Liver (tissue), 9 donors: ENCODE data around the gene CCDC134. TPM values are rescaled to one million over a fixed set of nuclear protein-coding genes. Genes with fewer than 3 reads are reported as not detected.

ENCODE experiments used
- DNase-seq: peaks from one replicate; pipeline ENCODE4 v3.0.0-alpha.2; 2017; ENCODE audit warnings: low spot score
- H3K27ac ChIP-seq, 2 donors: one replicate each; pipeline ENCODE4 v1.7.0; 2013; ENCODE audit warnings: inconsistent platforms in 2 of 2, low read length in 2 of 2, control low read depth in 1 of 2, low read depth in 1 of 2, mild to moderate bottlenecking in 1 of 2
- H3K27me3 ChIP-seq, 4 donors: one replicate each; pipeline versions ENCODE4 v1.6.1 to v1.7.0; 2013; ENCODE audit warnings: low read length in 3 of 4, inconsistent platforms in 1 of 4, mild to moderate bottlenecking in 1 of 4, moderate library complexity in 1 of 4; ENCODE audit not compliant: control insufficient read depth in 4 of 4, insufficient read depth in 4 of 4
- H3K36me3 ChIP-seq, 4 donors: one replicate each; pipeline versions ENCODE4 v1.6.1 to v1.7.0; 2013; ENCODE audit warnings: low read length in 3 of 4, mild to moderate bottlenecking in 3 of 4, low read depth in 1 of 4, moderate library complexity in 1 of 4; ENCODE audit not compliant: control insufficient read depth in 4 of 4, insufficient read depth in 3 of 4
- H3K4me1 ChIP-seq, 4 donors: one replicate each; pipeline versions ENCODE4 v1.6.1 to v1.7.0; 2013; ENCODE audit warnings: low read length in 3 of 4, mild to moderate bottlenecking in 3 of 4, moderate library complexity in 1 of 4; ENCODE audit not compliant: control insufficient read depth in 4 of 4, insufficient read depth in 4 of 4
- H3K4me3 ChIP-seq, 3 donors: one replicate each; pipeline versions ENCODE4 v1.6.1 to v1.7.0; 2013; ENCODE audit warnings: low read length in 3 of 3, control low read depth in 1 of 3, low read depth in 1 of 3, mild to moderate bottlenecking in 1 of 3
- H3K9ac ChIP-seq, 2 donors: one replicate each; pipeline ENCODE4 v1.7.0; 2013; ENCODE audit warnings: low read length in 2 of 2, mild to moderate bottlenecking in 2 of 2, moderate library complexity in 2 of 2, control low read depth in 1 of 2, low read depth in 1 of 2
- H3K9me3 ChIP-seq, 4 donors: one replicate each; pipeline versions ENCODE4 v1.6.1 to v1.7.0; 2013; ENCODE audit warnings: low read length in 3 of 4; ENCODE audit not compliant: control insufficient read depth in 4 of 4
- ATF3 ChIP-seq: IDR thresholded peaks from 2 replicates; pipeline ENCODE4 v1.6.1; 2016; ENCODE audit warnings: antibody characterized with exemption
- CTCF ChIP-seq: fragments of 150-350 bp; IDR thresholded peaks from 2 replicates; pipeline ENCODE4 v1.5.1; 2017; ENCODE audit warnings: improper control_type of control experiment, low read depth, low read length; ENCODE audit not compliant: missing input control
- FOXA2 ChIP-seq: IDR thresholded peaks from 2 replicates; pipeline ENCODE4 v1.6.1; 2016; ENCODE audit warnings: antibody characterized with exemption
- GABPA ChIP-seq, 2 donors: IDR thresholded peaks in 1 of 2; conservative IDR thresholded peaks in 1 of 2; 2 replicates each; pipeline ENCODE4 v1.6.1; 2016; ENCODE audit warnings: antibody characterized with exemption in 2 of 2, mild to moderate bottlenecking in 1 of 2, moderate library complexity in 1 of 2
- HNF4A ChIP-seq, 2 donors: conservative IDR thresholded peaks; 2 replicates each; pipeline ENCODE4 v1.6.1; 2016; ENCODE audit warnings: antibody characterized with exemption in 2 of 2, mild to moderate bottlenecking in 2 of 2
- HNF4G ChIP-seq: IDR thresholded peaks from 2 replicates; pipeline ENCODE4 v1.6.1; 2016; ENCODE audit warnings: antibody characterized with exemption
- RAD21 ChIP-seq, 2 donors: IDR thresholded peaks; 2 replicates each; pipeline ENCODE4 v1.6.1; 2016; ENCODE audit warnings: antibody characterized with exemption in 2 of 2, mild to moderate bottlenecking in 2 of 2
- SP1 ChIP-seq: IDR thresholded peaks from 2 replicates; pipeline ENCODE4 v1.6.1; 2018; ENCODE audit warnings: antibody characterized with exemption, mild to moderate bottlenecking
- WGBS: extraction: QIAGEN DNeasy Blood & Tissue Kit; methylation state at CpG from one replicate; pipeline ENCODE4 v1.1.7; 2013; 5-methylcytosine and 5-hydroxymethylcytosine counted together
- polyA plus RNA-seq, 2 donors: library from polyadenylated mRNA; stranded (reverse) in 1 of 2; unstranded in 1 of 2; fragments of 200-250 nt in 1 of 2; fragments of >200 nt in 1 of 2; fragmentation: Nextera tagmentation in 1 of 2; extraction: Ambion mirVana in 1 of 2; gene quantifications; one replicate each; pipeline versions ENCODE4 v1.2.1 to v1.2.3, GENCODE V29; 2013 to 2015
- total RNA-seq, 2 donors: library from RNA; depleted of rRNA; stranded (reverse); fragments of >200 nt; gene quantifications; one replicate each; pipeline ENCODE4 v1.2.3, GENCODE V29; 2014
- donor health status: healthy.
- donor health status: healthy.
- donor health status: healthy.
- donor health status: healthy.
- donor health status: healthy.

The CCDC134 gene
- total and polyA plus RNA-seq, 4 donors: 2.0 to 13.2 (median 6.4) TPM

GRCh38 chr22:41822317-41823057, 22.0 kb downstream of the CCDC134 start:
- no peaks in the 10 kb centered on the region for H3K4me1 ChIP-seq

GRCh38 chr22:41823797-41824196, 23.3 kb downstream of the CCDC134 start:
- DNase-seq: no peak
- no peaks in the 10 kb centered on the region for H3K9me3 ChIP-seq
- WGBS: 79% methylated on average over 6 of the region's 6 CpGs

More at GRCh38 chr22:41822317-41823057, 22.0 kb downstream of the CCDC134 start:
- WGBS: 85% methylated on average over 3 of the region's 3 CpGs
- peaks cover 0 to 4% (median 2%) of the 10 kb centered on the region in 4 donors for H3K36me3 ChIP-seq
- no peak overlapping the region for H3K4me3 ChIP-seq
- no peaks in the 10 kb centered on the region for H3K27me3 ChIP-seq
- peak; percentile 61 for TF ChIP-seq CTCF
- TF ChIP-seq RAD21 (IDR thresholded peaks at IDR 0.05): peak; percentile 86 to 91
- TF ChIP-seq ATF3: no peak
- no peak for DNase-seq
- H3K9ac ChIP-seq: no peak overlapping the region
- no peaks in the 10 kb centered on the region for H3K9me3 ChIP-seq
- H3K27ac ChIP-seq: no peak overlapping the region

GRCh38 chr22:41825376-41825775, 24.9 kb downstream of the CCDC134 start:
- Histone ChIP-seq H3K27ac (no peak overlapping the region), H3K4me3 (no peak overlapping the region), H3K36me3 (no peaks in the 10 kb centered on the region), H3K27me3 (no peaks in the 10 kb centered on the region), H3K4me1 (no peaks in the 10 kb centered on the region), H3K9me3 (no peaks in the 10 kb centered on the region), H3K9ac (no peak overlapping the region)
- no peak for TF ChIP-seq GABPA (IDR thresholded peaks at IDR 0.05 in 1 of 2, conservative IDR thresholded peaks at IDR 0.05 in 1 of 2)
- DNase-seq: no peak
- 74% methylated on average over 7 of the region's 7 CpGs for WGBS

More at GRCh38 chr22:41823797-41824196, 23.3 kb downstream of the CCDC134 start:
- Histone ChIP-seq H3K36me3 (peaks cover 0 to 4% (median 1%) of the 10 kb centered on the region in 4 donors), H3K4me1 (no peaks in the 10 kb centered on the region), H3K27ac (no peak overlapping the region), H3K9ac (no peak overlapping the region), H3K4me3 (no peak overlapping the region), H3K27me3 (no peaks in the 10 kb centered on the region)
- no peak for TF ChIP-seq GABPA (IDR thresholded peaks at IDR 0.05 in 1 of 2, conservative IDR thresholded peaks at IDR 0.05 in 1 of 2)
- TF ChIP-seq ATF3: no peak
- TF ChIP-seq SP1: no peak
- TF ChIP-seq FOXA2: no peak
- TF ChIP-seq HNF4A (conservative IDR thresholded peaks at IDR 0.05): no peak

- Histone ChIP-seq H3K27ac (no peak overlapping the region), H3K9ac (no peak overlapping the region), H3K9me3 (no peaks in the 10 kb centered on the region), H3K4me3 (no peak overlapping the region), H3K4me1 (no peaks in the 10 kb centered on the region), H3K27me3 (no peaks in the 10 kb centered on the region), H3K36me3 (no peaks in the 10 kb centered on the region)
- DNase-seq: no peak
- 82% methylated on average over 3 of the region's 3 CpGs for WGBS
- no peak for TF ChIP-seq HNF4G
- no peak for TF ChIP-seq GABPA (IDR thresholded peaks at IDR 0.05 in 1 of 2, conservative IDR thresholded peaks at IDR 0.05 in 1 of 2)
- TF ChIP-seq ATF3: no peak
These were observed 25.5 kb downstream of the CCDC134 start for GRCh38 chr22:41826021-41826420.
